ENCODE measurements around the gene TMED6.

DNA sequence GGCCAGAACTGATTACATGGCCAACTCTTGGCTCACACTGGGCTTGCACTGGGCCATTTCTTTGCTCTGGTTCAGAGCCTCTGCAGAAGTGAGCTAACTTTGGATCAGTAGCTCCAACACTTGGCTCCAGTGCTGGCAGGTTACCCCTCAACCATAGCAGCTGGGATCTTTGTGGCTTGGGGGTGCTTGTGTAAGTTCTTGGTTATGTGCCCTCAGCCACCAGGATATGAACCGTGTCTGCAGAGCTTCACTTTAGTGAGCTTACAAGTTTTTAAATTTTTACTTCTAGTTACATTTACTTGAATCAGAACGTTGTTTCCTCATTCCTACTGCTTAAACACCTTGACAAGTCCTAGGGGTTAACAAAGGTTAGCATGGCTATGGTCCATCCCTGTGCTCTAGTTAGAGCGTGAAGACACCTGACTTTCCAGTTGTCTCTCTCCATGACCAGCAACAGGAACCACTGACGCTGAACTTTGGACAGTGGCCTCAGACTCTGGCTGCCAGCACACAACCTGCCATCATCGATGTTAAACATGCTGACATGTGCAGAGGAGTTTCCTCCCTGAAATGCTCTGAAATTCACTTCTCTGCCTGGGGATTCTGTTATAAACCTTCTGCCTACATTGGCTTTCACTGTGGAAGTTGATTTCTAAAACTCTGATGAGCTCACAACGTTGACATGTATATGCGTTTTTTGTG is 25.3 kb downstream of the TMED6 start:
- TF ChIP-seq IRF2 (CRISPR knock-in tag; IDR thresholded peaks at IDR 0.05; ENCODE audit: borderline replicate concordance, low read depth), result no peak
- no peak for TF ChIP-seq CTCF (IDR thresholded peaks at IDR 0.05)
- no peak for TF ChIP-seq ZNF416 (CRISPR knock-in tag; IDR thresholded peaks at IDR 0.05)
- TF ChIP-seq, protein P1, sequence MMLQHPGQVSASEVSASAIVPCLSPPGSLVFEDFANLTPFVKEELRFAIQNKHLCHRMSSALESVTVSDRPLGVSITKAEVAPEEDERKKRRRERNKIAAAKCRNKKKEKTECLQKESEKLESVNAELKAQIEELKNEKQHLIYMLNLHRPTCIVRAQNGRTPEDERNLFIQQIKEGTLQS (CRISPR knock-in tag; conservative IDR thresholded peaks at IDR 0.05), result no peak
- TF ChIP-seq ZNF317 (CRISPR knock-in tag; IDR thresholded peaks at IDR 0.05; ENCODE audit: borderline replicate concordance, low read depth), result no peak
- TF ChIP-seq CREB1 (CRISPR knock-in tag; IDR thresholded peaks at IDR 0.05), result no peak
- TF ChIP-seq CREM (CRISPR knock-in tag; IDR thresholded peaks at IDR 0.05), result no peak
- TF ChIP-seq ZBTB43 (CRISPR knock-in tag; IDR thresholded peaks at IDR 0.05), result no peak
- no peak for TF ChIP-seq HMGA2 (CRISPR knock-in tag; IDR thresholded peaks at IDR 0.05)

Data from WTC11 (cell line).